T-helper 1 cell treated with Interleukin-12 subunit alpha and Interleukin-12 subunit beta and Interleukin-4 antibody, amounts not matched to agents 30 μg/mL and 1 μg/mL, for 36 hours (primary cell): ENCODE measurements around the gene USP36.
A peak's percentile ranks its signal among the peaks of the same experiment; 100 is the strongest.

Experiments used
- H3K27ac Mint-ChIP-seq: one replicate; pipeline ENCODE4 v1.8.0; 2021; ENCODE audit warnings: mild to moderate bottlenecking, mixed read lengths
- H3K27me3 Mint-ChIP-seq: one replicate; pipeline ENCODE4 v1.8.0; 2021; ENCODE audit warnings: low read depth, mixed read lengths
- H3K36me3 Mint-ChIP-seq: one replicate; pipeline ENCODE4 v1.8.0; 2021; ENCODE audit warnings: low read depth, mixed read lengths
- H3K4me1 Mint-ChIP-seq: one replicate; pipeline ENCODE4 v1.8.0; 2021; ENCODE audit warnings: low read depth, mixed read lengths
- H3K4me3 Mint-ChIP-seq: one replicate; pipeline ENCODE4 v1.8.0; 2021; ENCODE audit warnings: mild to moderate bottlenecking, moderate library complexity, mixed read lengths
- H3K9me3 Mint-ChIP-seq: one replicate; pipeline ENCODE4 v1.8.0; 2021; ENCODE audit warnings: mixed read lengths

Gene USP36

DNA sequence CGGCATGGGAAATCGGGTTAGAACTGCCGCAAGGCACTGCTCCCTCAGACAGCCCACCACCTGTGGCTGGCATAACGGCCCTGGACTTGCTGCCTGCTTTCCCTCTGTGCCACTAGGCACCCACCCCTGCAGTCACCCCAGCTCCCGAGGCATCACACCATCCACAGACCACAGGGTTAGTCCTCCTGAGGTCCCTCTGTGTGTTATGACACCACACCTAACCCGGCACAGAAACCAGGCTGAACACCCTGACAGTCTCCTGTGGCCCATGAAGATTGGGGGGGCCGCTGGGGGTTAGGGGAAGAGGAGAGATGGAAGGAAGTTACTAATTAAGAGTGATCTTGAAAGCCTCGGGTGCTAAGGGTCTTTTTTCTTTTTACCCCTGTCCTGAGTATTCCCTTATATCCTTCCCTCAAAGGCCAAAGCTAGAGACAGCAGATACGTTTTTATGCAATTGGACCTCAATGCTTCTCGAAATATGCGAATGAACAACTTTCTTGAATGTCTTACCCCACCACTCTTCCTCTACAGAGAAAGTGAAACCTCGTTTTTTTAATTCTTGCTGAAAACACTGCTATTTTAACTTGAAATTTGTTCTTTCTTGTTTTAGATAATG is 65.5 kb downstream of the USP36 start:
- peaks cover 41% of the 10 kb centered on the region for H3K36me3 Mint-ChIP-seq
- H3K4me1 Mint-ChIP-seq = peaks cover 58% of the 10 kb centered on the region
- H3K27ac Mint-ChIP-seq = peak overlapping the region; percentile 93
- no peaks in the 10 kb centered on the region for H3K9me3 Mint-ChIP-seq
- H3K27me3 Mint-ChIP-seq = no peaks in the 10 kb centered on the region
- peak overlapping the region; percentile 86 for H3K4me3 Mint-ChIP-seq

GRCh38 chr17:78774453-78774852 is 66.2 kb downstream of the USP36 start:
- Mint-ChIP-seq H3K27me3 (no peaks in the 10 kb centered on the region), H3K4me1 (peaks cover 53% of the 10 kb centered on the region), H3K27ac (peak overlapping the region; percentile 93), H3K36me3 (peaks cover 36% of the 10 kb centered on the region), H3K4me3 (peak overlapping the region; percentile 86), H3K9me3 (no peaks in the 10 kb centered on the region)

DNA sequence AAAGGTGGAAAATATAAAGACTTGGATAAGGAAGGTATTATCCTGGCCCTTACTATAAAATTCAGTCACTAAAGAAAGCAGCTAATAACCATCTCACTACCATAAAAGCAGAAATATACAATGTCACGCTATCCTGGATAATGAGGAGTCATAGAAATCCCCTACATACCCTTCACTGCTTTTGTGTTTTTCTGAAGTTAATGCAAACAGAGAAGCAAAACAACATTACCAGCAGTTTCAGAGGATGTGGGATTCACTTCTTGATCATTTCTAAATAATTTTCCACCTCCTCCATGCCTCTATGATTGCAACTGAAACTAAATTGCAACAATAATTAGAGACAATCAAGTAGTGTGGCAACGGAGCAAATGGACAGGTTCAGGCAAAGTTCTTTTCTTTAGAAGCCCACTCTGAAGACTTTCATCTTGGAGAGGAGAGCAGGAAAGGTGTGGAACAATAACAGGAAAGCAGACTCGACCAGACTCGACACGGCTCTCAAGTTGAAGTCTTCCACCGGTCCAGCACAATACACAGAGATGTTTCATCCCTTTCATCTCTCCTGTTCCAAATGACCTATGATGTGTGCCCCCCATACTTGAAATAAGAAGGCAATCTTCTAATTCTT is 68.7 kb downstream of the USP36 start:
- Mint-ChIP-seq H3K27me3 (no peaks in the 10 kb centered on the region), H3K4me3 (peak overlapping the region; percentile 84), H3K9me3 (no peaks in the 10 kb centered on the region), H3K27ac (peak overlapping the region; percentile 96), H3K36me3 (peaks cover 26% of the 10 kb centered on the region), H3K4me1 (peaks cover 40% of the 10 kb centered on the region)

DNA sequence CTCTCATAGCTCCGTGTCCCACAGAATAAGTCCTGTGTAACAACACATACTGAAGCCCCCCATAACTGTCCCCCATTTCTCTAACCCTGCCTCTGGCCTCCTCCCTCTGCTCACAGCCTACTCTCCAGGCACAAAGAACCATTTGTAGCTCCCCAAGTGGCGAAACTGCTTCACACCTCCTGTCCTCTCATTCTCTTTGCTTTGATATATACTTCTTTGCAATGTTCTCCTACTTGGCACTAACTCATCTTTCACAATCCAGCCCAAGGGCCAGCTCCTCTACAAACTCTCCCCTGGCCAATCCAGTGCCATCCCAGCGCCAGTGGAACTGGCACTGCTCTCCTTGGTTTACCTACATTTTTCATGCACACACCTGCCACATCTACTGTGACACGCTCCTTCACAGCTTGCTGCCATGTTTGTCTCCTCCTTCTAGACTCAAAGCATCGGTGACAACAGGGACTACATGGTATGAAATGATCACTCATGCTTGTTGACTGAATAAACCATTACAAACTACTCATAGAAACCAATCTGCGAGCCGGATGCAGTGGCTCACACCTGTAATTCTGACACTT is 71.3 kb downstream of the USP36 start:
- H3K27ac Mint-ChIP-seq = no peak overlapping the region
- peaks cover 33% of the 10 kb centered on the region for H3K4me1 Mint-ChIP-seq
- no peaks in the 10 kb centered on the region for H3K9me3 Mint-ChIP-seq
- H3K27me3 Mint-ChIP-seq = no peaks in the 10 kb centered on the region
- no peak overlapping the region for H3K4me3 Mint-ChIP-seq
- H3K36me3 Mint-ChIP-seq = peaks cover 18% of the 10 kb centered on the region

GRCh38 chr17:78767806-78768205 is 72.8 kb downstream of the USP36 start:
- peaks cover 30% of the 10 kb centered on the region for H3K4me1 Mint-ChIP-seq

GRCh38 chr17:78766743-78767294 is 73.8 kb downstream of the USP36 start:
- Mint-ChIP-seq H3K27me3 (no peaks in the 10 kb centered on the region), H3K36me3 (peaks cover 16% of the 10 kb centered on the region), H3K27ac (no peak overlapping the region), H3K4me3 (no peak overlapping the region), H3K9me3 (no peaks in the 10 kb centered on the region), H3K4me1 (peaks cover 28% of the 10 kb centered on the region)

More at GRCh38 chr17:78767806-78768205, 72.8 kb downstream of the USP36 start:
- H3K9me3 Mint-ChIP-seq = no peaks in the 10 kb centered on the region
- no peak overlapping the region for H3K4me3 Mint-ChIP-seq
- peaks cover 18% of the 10 kb centered on the region for H3K36me3 Mint-ChIP-seq
- no peaks in the 10 kb centered on the region for H3K27me3 Mint-ChIP-seq
- no peak overlapping the region for H3K27ac Mint-ChIP-seq

GRCh38 chr17:78766225-78766624 is 74.4 kb downstream of the USP36 start:
- Mint-ChIP-seq H3K4me1 (peaks cover 28% of the 10 kb centered on the region), H3K9me3 (no peaks in the 10 kb centered on the region), H3K36me3 (peaks cover 14% of the 10 kb centered on the region), H3K4me3 (peak overlapping the region; percentile 10), H3K27me3 (no peaks in the 10 kb centered on the region), H3K27ac (no peak overlapping the region)

- no peak overlapping the region for H3K4me3 Mint-ChIP-seq
- H3K4me1 Mint-ChIP-seq = peaks cover 32% of the 10 kb centered on the region
- no peak overlapping the region for H3K27ac Mint-ChIP-seq
Observed at GRCh38 chr17:78765821-78766220, 74.8 kb downstream of the USP36 start.

GRCh38 chr17:78764871-78765270 is 75.7 kb downstream of the USP36 start:
- Mint-ChIP-seq H3K27me3 (no peaks in the 10 kb centered on the region), H3K36me3 (peaks cover 8% of the 10 kb centered on the region), H3K4me1 (peaks cover 33% of the 10 kb centered on the region), H3K4me3 (no peak overlapping the region), H3K9me3 (no peaks in the 10 kb centered on the region), H3K27ac (peak overlapping the region; percentile 26)

More at GRCh38 chr17:78765821-78766220, 74.8 kb downstream of the USP36 start:
- H3K27me3 Mint-ChIP-seq = no peaks in the 10 kb centered on the region
- no peaks in the 10 kb centered on the region for H3K9me3 Mint-ChIP-seq
- H3K36me3 Mint-ChIP-seq = peaks cover 12% of the 10 kb centered on the region

- no peak overlapping the region for H3K4me3 Mint-ChIP-seq
- peaks cover 46% of the 10 kb centered on the region for H3K4me1 Mint-ChIP-seq
- H3K27me3 Mint-ChIP-seq = no peaks in the 10 kb centered on the region
- H3K36me3 Mint-ChIP-seq = peaks cover 8% of the 10 kb centered on the region
- H3K27ac Mint-ChIP-seq = no peak overlapping the region
- H3K9me3 Mint-ChIP-seq = no peaks in the 10 kb centered on the region
Observed at GRCh38 chr17:78763561-78763960, 77.1 kb downstream of the USP36 start.

- Mint-ChIP-seq H3K4me3 (peak overlapping the region; percentile 59), H3K27me3 (no peaks in the 10 kb centered on the region), H3K27ac (peak overlapping the region; percentile 82), H3K36me3 (peaks cover 8% of the 10 kb centered on the region), H3K9me3 (no peaks in the 10 kb centered on the region), H3K4me1 (peaks cover 57% of the 10 kb centered on the region)
Observed at GRCh38 chr17:78761789-78762406, 78.7 kb downstream of the USP36 start.

DNA sequence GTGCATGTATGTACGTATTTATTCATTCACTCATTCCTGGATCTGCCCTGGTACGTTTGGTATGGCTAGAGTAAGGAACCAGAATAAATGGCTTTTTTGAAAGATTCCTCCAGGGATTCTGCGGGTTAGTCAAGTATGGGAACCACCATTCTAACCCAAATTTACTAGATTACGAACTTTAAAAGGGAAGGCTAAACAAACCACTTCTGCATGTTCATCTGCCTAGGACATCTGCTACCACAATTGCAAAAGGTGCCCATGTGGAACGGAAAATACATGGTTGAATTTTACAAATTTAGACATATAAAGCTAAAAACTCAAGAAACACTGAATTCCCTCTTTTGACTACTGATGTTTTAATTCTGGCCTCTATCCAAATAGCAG is 80.7 kb downstream of the USP36 start:
- H3K27ac Mint-ChIP-seq = peak overlapping the region; percentile 92
- H3K36me3 Mint-ChIP-seq = peaks cover 8% of the 10 kb centered on the region
- H3K9me3 Mint-ChIP-seq = no peaks in the 10 kb centered on the region

DNA sequence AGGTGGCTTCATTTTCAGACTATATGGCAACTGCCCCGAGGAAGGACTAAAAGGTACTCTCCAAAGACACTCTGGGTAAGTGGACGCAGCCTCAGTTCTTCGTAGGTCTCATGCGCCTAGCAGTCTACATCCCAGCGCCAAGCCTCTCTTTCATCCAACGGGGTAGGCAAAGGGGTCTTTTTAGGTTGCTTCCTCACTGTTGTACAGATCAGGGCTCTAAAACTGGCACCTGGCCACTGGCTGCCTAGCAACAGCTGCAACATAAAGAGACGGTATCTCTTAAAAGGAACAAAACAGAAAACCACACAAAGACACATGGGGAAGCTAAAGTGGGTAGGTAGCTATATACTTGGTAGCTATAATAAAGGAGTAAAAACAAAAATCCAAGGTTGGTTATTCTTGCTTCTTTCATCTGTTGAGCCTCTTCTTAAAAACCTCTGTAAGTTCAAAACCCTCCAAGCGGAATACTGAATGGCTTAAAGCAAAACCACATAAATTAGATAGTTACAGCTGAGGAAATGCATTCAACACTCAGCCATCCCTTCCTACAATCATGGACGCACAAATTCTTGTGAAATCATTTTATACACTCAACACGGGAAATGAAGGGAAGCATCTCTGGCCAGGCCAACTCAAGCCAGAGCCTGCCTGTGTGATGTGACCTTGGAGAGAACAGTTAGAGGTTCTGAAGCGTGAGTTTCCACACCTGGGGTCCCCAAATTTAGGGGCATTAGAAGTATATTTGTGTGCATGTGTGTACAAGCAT is 81.2 kb downstream of the USP36 start:
- Mint-ChIP-seq H3K4me1 (peaks cover 58% of the 10 kb centered on the region), H3K36me3 (peaks cover 6% of the 10 kb centered on the region), H3K9me3 (no peaks in the 10 kb centered on the region), H3K27ac (peak overlapping the region; percentile 92), H3K4me3 (peak overlapping the region; percentile 72), H3K27me3 (no peaks in the 10 kb centered on the region)

More for the DNA sequence above, 80.7 kb downstream of the USP36 start:
- H3K27me3 Mint-ChIP-seq = no peaks in the 10 kb centered on the region
- peak overlapping the region; percentile 72 for H3K4me3 Mint-ChIP-seq
- peaks cover 63% of the 10 kb centered on the region for H3K4me1 Mint-ChIP-seq
